ENCODE measurements around the gene TMEM139. TPM values are rescaled to one million over a fixed set of nuclear protein-coding genes. Genes with fewer than 3 reads are reported as not detected.

Gene TMEM139
- total RNA-seq, 4 donors from 2014 or later = 2.1 to 12.0 (median 6.4) TPM

- Histone ChIP-seq H3K4me3 (no peak overlapping the region), H3K27ac (no peak overlapping the region), H3K9me3 (no peaks in the 10 kb centered on the region), H3K4me1 (peaks cover 0 to 24% (median 0%) of the 10 kb centered on the region in 4 donors), H3K27me3 (no peaks in the 10 kb centered on the region), H3K36me3 (no peaks in the 10 kb centered on the region)
- WGBS, 2 donors = 93% methylated on average over 10 of the region's 10 CpGs
- no peak for DNase-seq (ENCODE audit: low spot score in 2 of 2)
- no peak for TF ChIP-seq POLR2A (IDR thresholded peaks at IDR 0.05)
- TF ChIP-seq CTCF (IDR thresholded peaks at IDR 0.05) = no peak
- no peak for TF ChIP-seq EP300 (IDR thresholded peaks at IDR 0.05)
Measured at GRCh38 chr7:143321242-143321641, 36.5 kb downstream of the TMEM139 start.

GRCh38 chr7:143321734-143322133, 37.0 kb downstream of the TMEM139 start:
- no peak for DNase-seq (ENCODE audit: low spot score in 2 of 2)
- H3K27ac ChIP-seq = no peak overlapping the region
- WGBS, 2 donors = 72 to 76% methylated on average over 4 of the region's 4 CpGs
- TF ChIP-seq CTCF (IDR thresholded peaks at IDR 0.05) (peak in 1 of 5 experiments; percentile 17), POLR2A (IDR thresholded peaks at IDR 0.05) (no peak), EP300 (IDR thresholded peaks at IDR 0.05) (no peak)
- H3K36me3 ChIP-seq = no peaks in the 10 kb centered on the region
- H3K9me3 ChIP-seq = no peaks in the 10 kb centered on the region
- peaks cover 0 to 24% (median 0%) of the 10 kb centered on the region in 4 donors for H3K4me1 ChIP-seq
- no peak overlapping the region for H3K4me3 ChIP-seq
- H3K27me3 ChIP-seq = no peaks in the 10 kb centered on the region

- no peak for TF ChIP-seq EP300 (IDR thresholded peaks at IDR 0.05)
- TF ChIP-seq CTCF (IDR thresholded peaks at IDR 0.05) = no peak
- no peak for TF ChIP-seq POLR2A (IDR thresholded peaks at IDR 0.05)
Measured at GRCh38 chr7:143322760-143323633, 38.2 kb downstream of the TMEM139 start.

GRCh38 chr7:143323653-143324052, 38.9 kb downstream of the TMEM139 start:
- TF ChIP-seq POLR2A (IDR thresholded peaks at IDR 0.05) (no peak), CTCF (IDR thresholded peaks at IDR 0.05) (no peak), EP300 (IDR thresholded peaks at IDR 0.05) (no peak)
- Histone ChIP-seq H3K4me3 (no peak overlapping the region), H3K36me3 (no peaks in the 10 kb centered on the region), H3K4me1 (peaks cover 0 to 19% (median 0%) of the 10 kb centered on the region in 4 donors), H3K9me3 (no peaks in the 10 kb centered on the region), H3K27ac (peak overlapping the region in 1 of 4 donors; percentile 35), H3K27me3 (no peaks in the 10 kb centered on the region)
- WGBS, 2 donors = 42 to 47% methylated on average over 12 of the region's 12 CpGs
- DNase-seq (ENCODE audit: low spot score in 2 of 2) = no peak

More at GRCh38 chr7:143322760-143323633, 38.2 kb downstream of the TMEM139 start:
- peak in 1 of 2 donors; percentile 21 for DNase-seq (ENCODE audit: low spot score in 2 of 2)
- Histone ChIP-seq H3K27me3 (no peaks in the 10 kb centered on the region), H3K27ac (peak overlapping the region in 1 of 4 donors; percentile 35), H3K9me3 (no peaks in the 10 kb centered on the region), H3K4me1 (peaks cover 0 to 24% (median 0%) of the 10 kb centered on the region in 4 donors), H3K36me3 (no peaks in the 10 kb centered on the region), H3K4me3 (no peak overlapping the region)
- 56 to 62% methylated on average over 22 to 23 of the region's 23 CpGs for WGBS, 2 donors

- Histone ChIP-seq H3K27me3 (no peaks in the 10 kb centered on the region), H3K4me1 (peaks cover 0 to 14% (median 0%) of the 10 kb centered on the region in 4 donors)
- 70 to 74% methylated on average over 2 of the region's 2 CpGs for WGBS, 2 donors
Measured at GRCh38 chr7:143325240-143325639, 40.5 kb downstream of the TMEM139 start.

More at GRCh38 chr7:143325240-143325639, 40.5 kb downstream of the TMEM139 start:
- H3K27ac ChIP-seq = peak overlapping the region in 1 of 4 donors; percentile 40
- no peak for DNase-seq (ENCODE audit: low spot score in 2 of 2)
- H3K4me3 ChIP-seq = no peak overlapping the region
- no peaks in the 10 kb centered on the region for H3K36me3 ChIP-seq
- TF ChIP-seq CTCF (IDR thresholded peaks at IDR 0.05) (no peak), EP300 (IDR thresholded peaks at IDR 0.05) (no peak), POLR2A (IDR thresholded peaks at IDR 0.05) (no peak)
- H3K9me3 ChIP-seq = no peaks in the 10 kb centered on the region

All from tibial nerve (tissue), 4 donors.